HG03280 (cell line): Measurements from ENCODE around the gene NOTCH2.

Experiments used
- ATAC-seq: cut with Tn5 transposase; IDR thresholded peaks from one replicate; pipeline ENCODE4 v1.9.1; 2021; ENCODE audit warnings: mild to moderate bottlenecking, moderate library complexity; ENCODE audit not compliant: unreplicated experiment

Gene NOTCH2

GRCh38 chr1:119882132-119883049, 187.1 kb downstream of the NOTCH2 start:
- ATAC-seq = no peak

GRCh38 chr1:119879510-119880434, 189.7 kb downstream of the NOTCH2 start:
- ATAC-seq = no peak

- ATAC-seq = no peak
Observed at GRCh38 chr1:119878171-119878570, 191.3 kb downstream of the NOTCH2 start.

- ATAC-seq = no peak
Observed at GRCh38 chr1:119874186-119874585, 195.3 kb downstream of the NOTCH2 start.

- no peak for ATAC-seq
Observed at GRCh38 chr1:119873135-119874015, 196.1 kb downstream of the NOTCH2 start.

GRCh38 chr1:119871881-119872280, 197.6 kb downstream of the NOTCH2 start:
- ATAC-seq = no peak

GRCh38 chr1:119870917-119871596, 198.4 kb downstream of the NOTCH2 start:
- no peak for ATAC-seq

GRCh38 chr1:119869995-119870394, 199.5 kb downstream of the NOTCH2 start:
- no peak for ATAC-seq

- no peak for ATAC-seq
Observed at GRCh38 chr1:119868176-119868575, 201.3 kb downstream of the NOTCH2 start.

GRCh38 chr1:119866451-119866850, 203.0 kb downstream of the NOTCH2 start:
- ATAC-seq = no peak

- no peak for ATAC-seq
Observed at GRCh38 chr1:119865627-119866026, 203.8 kb downstream of the NOTCH2 start.

GRCh38 chr1:119862276-119862675, 207.2 kb downstream of the NOTCH2 start:
- no peak for ATAC-seq
